Activated naive CD8-positive, alpha-beta T cell treated with anti-CD3 and anti-CD28 coated beads, Interleukin-2, amount 50 U/mL, for 24 hours (primary cell): Measurements from ENCODE around the gene NPAS1.

Experiments used
- ATAC-seq: fragments of 150-1000 bp; cut with Tn5 transposase; one replicate; pipeline ENCODE4 v1.10.0; 2021
- DNase-seq: peaks from one replicate; pipeline ENCODE4 v3.0.0; 2021
- H3K27ac Mint-ChIP-seq: one replicate; pipeline ENCODE4 v1.8.0; 2021; ENCODE audit warnings: mild to moderate bottlenecking, mixed read lengths
- H3K27me3 Mint-ChIP-seq: one replicate; pipeline ENCODE4 v1.8.0; 2021; ENCODE audit warnings: mixed read lengths
- H3K36me3 Mint-ChIP-seq: one replicate; pipeline ENCODE4 v1.8.0; 2021; ENCODE audit warnings: low read depth, mixed read lengths
- H3K4me1 Mint-ChIP-seq: one replicate; pipeline ENCODE4 v1.8.0; 2021; ENCODE audit warnings: mixed read lengths
- H3K4me3 Mint-ChIP-seq: one replicate; pipeline ENCODE4 v1.8.0; 2021; ENCODE audit warnings: mild to moderate bottlenecking, moderate library complexity, mixed read lengths
- H3K9me3 Mint-ChIP-seq: one replicate; pipeline ENCODE4 v1.8.0; 2021; ENCODE audit warnings: mixed read lengths

Gene NPAS1

DNA sequence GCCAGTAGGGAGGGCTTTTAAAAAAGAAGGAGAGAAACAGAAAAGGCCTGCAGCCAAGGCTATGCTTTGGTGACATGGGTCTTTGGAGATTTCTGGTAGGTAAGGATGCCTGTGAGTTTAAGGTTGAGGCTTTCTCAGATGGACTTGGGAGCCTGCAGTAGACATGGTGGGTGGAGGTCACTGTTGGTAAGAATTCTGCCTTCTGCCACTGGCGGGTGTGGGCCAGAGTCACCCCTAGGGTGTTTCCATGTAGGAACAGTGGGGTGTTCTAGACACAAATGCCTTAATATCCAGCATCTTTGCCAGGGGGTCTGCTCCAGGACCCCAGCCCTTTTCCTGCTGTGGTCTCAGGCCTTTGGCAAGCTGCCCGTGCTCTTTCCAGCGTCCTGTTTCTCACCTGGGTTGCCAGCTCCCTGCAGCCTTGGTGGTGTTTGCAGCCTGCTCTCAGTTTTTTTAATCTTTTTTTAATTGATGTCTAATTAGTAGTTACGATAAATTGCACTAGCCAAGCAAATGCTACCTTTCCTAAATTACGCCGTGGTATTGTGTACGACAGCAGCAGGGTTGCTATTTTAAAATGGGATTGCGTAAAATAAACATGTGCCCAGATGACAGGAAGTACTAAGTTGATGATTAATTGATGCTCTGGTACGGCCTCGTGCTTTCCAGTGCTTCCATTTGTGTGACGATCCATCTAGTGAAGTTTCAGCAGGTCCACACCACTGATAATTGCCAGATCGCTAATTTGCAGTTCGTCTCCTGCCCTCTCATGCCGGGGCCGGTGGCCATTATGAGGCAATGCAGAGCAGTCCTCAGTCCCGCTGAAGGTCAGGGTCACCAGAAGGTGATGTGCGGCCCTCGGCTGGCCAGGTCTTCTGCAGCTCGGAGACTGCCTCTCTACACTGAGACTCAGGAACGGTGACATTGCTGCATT, 35.3 kb upstream of the NPAS1 start:
- no peak for ATAC-seq
- Mint-ChIP-seq H3K4me1 (peaks cover 19% of the 10 kb centered on the region), H3K4me3 (no peak overlapping the region), H3K27me3 (no peaks in the 10 kb centered on the region), H3K36me3 (no peaks in the 10 kb centered on the region), H3K27ac (no peak overlapping the region), H3K9me3 (no peaks in the 10 kb centered on the region)
- DNase-seq, result no peak

- ATAC-seq, result no peak
Measured at GRCh38 chr19:46985542-46986415, 33.9 kb upstream of the NPAS1 start.

GRCh38 chr19:46988614-46989230, 30.9 kb upstream of the NPAS1 start:
- no peak overlapping the region for H3K27ac Mint-ChIP-seq
- no peaks in the 10 kb centered on the region for H3K36me3 Mint-ChIP-seq
- no peak for DNase-seq
- no peaks in the 10 kb centered on the region for H3K9me3 Mint-ChIP-seq
- peaks cover 10% of the 10 kb centered on the region for H3K4me1 Mint-ChIP-seq
- H3K4me3 Mint-ChIP-seq, result no peak overlapping the region
- no peak for ATAC-seq
- no peaks in the 10 kb centered on the region for H3K27me3 Mint-ChIP-seq

More at GRCh38 chr19:46985542-46986415, 33.9 kb upstream of the NPAS1 start:
- no peaks in the 10 kb centered on the region for H3K9me3 Mint-ChIP-seq
- no peak overlapping the region for H3K27ac Mint-ChIP-seq
- H3K36me3 Mint-ChIP-seq, result no peaks in the 10 kb centered on the region
- peaks cover 11% of the 10 kb centered on the region for H3K4me1 Mint-ChIP-seq
- H3K4me3 Mint-ChIP-seq, result no peak overlapping the region
- H3K27me3 Mint-ChIP-seq, result no peaks in the 10 kb centered on the region
- DNase-seq, result no peak

DNA sequence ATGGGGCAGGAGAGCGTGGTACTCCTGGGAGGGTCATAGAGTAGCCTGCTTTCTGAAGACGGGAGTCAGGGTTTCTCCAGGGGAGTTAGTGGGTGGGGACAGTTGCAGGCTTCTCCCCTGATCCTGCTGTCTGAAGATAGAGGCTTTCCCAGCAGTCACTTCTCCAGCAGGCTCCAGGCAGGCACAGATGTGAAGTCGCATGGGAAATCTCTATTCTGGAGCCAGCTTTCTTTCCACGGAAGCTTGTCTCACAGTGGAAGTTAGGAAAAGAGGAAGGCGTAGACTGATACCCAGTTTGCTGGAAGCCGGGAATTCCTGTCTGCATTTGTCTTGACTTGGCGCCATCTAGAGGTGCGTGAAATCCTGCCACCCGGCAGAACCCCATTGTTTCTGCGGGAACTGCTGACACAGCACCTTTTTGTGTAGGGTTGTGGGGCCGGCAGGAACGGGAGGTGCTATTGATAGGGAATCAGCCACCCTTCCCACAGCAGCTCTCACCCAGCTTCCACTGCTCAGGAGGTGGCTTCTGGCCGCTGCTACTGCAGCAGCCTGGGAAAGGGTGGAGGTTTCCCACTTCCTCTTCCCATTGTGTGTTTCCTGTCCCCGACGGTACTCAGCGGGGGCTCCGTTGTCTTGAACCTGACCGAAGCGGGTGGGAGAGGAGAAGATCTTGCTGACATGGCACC, 28.5 kb upstream of the NPAS1 start:
- peak overlapping the region; percentile 5 for H3K27ac Mint-ChIP-seq
- H3K4me3 Mint-ChIP-seq, result no peak overlapping the region
- ATAC-seq (peak; percentile 68), DNase-seq (peak; percentile 76)
- H3K4me1 Mint-ChIP-seq, result peaks cover 10% of the 10 kb centered on the region
- no peaks in the 10 kb centered on the region for H3K9me3 Mint-ChIP-seq
- H3K27me3 Mint-ChIP-seq, result no peaks in the 10 kb centered on the region
- H3K36me3 Mint-ChIP-seq, result no peaks in the 10 kb centered on the region

GRCh38 chr19:46992699-46993535, 26.7 kb upstream of the NPAS1 start:
- no peak for DNase-seq
- no peak overlapping the region for H3K4me3 Mint-ChIP-seq
- no peak for ATAC-seq
- no peak overlapping the region for H3K27ac Mint-ChIP-seq
- no peaks in the 10 kb centered on the region for H3K9me3 Mint-ChIP-seq
- no peaks in the 10 kb centered on the region for H3K27me3 Mint-ChIP-seq
- no peaks in the 10 kb centered on the region for H3K36me3 Mint-ChIP-seq
- peaks cover 10% of the 10 kb centered on the region for H3K4me1 Mint-ChIP-seq

DNA sequence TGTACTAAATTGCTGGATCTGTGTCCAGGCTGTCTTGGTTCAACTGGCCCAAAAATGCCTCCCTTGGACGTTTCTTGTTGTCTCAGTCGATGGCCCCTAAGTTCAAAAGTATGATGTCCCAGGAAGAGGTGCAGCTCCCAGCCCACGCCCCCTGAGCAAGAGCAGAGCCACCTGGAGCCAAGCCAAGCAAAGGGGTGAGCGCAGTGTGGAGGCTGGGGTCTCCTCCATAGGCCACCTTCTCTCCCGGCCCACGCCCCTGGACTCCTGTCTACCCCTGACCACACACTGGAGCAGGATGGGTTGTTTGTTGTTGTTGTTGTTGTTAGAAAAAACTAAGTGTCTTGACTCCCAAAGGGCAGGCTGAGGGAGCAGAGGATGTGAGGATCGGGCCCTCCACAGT, 26.0 kb upstream of the NPAS1 start:
- ATAC-seq (no peak), DNase-seq (no peak)
- H3K36me3 Mint-ChIP-seq, result no peaks in the 10 kb centered on the region
- H3K27me3 Mint-ChIP-seq, result no peaks in the 10 kb centered on the region
- H3K9me3 Mint-ChIP-seq, result no peaks in the 10 kb centered on the region
- no peak overlapping the region for H3K27ac Mint-ChIP-seq
- H3K4me1 Mint-ChIP-seq, result peaks cover 10% of the 10 kb centered on the region
- no peak overlapping the region for H3K4me3 Mint-ChIP-seq

- DNase-seq (no peak), ATAC-seq (no peak)
- Mint-ChIP-seq H3K4me1 (peaks cover 10% of the 10 kb centered on the region), H3K27me3 (no peaks in the 10 kb centered on the region), H3K27ac (no peak overlapping the region), H3K4me3 (no peak overlapping the region), H3K9me3 (no peaks in the 10 kb centered on the region), H3K36me3 (no peaks in the 10 kb centered on the region)
Measured at GRCh38 chr19:46994141-46994686, 25.4 kb upstream of the NPAS1 start.

DNA sequence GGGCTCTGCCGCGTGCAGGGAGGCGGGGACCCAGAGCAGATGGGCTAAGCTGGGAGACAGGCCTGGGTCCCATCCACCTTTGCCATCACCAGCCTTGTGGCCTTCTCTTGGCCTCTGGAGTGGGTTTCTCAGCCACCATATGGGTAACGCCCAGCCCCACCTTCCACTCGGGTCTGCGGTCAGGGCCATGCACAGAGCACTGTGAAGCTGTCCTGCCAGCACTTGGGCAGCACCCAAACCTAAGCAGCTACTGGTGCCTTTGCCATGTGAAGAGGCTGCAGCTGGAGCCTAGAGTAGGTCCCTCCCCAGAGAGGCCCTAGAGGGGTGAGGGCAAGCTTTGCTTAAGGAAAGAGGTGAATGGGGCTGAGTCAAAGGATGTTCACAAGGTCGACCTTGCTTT, 24.1 kb upstream of the NPAS1 start:
- Mint-ChIP-seq H3K36me3 (peaks cover 4% of the 10 kb centered on the region), H3K27me3 (no peaks in the 10 kb centered on the region), H3K27ac (no peak overlapping the region), H3K4me1 (peaks cover 10% of the 10 kb centered on the region), H3K4me3 (no peak overlapping the region), H3K9me3 (no peaks in the 10 kb centered on the region)
- no peak for ATAC-seq
- no peak for DNase-seq

DNA sequence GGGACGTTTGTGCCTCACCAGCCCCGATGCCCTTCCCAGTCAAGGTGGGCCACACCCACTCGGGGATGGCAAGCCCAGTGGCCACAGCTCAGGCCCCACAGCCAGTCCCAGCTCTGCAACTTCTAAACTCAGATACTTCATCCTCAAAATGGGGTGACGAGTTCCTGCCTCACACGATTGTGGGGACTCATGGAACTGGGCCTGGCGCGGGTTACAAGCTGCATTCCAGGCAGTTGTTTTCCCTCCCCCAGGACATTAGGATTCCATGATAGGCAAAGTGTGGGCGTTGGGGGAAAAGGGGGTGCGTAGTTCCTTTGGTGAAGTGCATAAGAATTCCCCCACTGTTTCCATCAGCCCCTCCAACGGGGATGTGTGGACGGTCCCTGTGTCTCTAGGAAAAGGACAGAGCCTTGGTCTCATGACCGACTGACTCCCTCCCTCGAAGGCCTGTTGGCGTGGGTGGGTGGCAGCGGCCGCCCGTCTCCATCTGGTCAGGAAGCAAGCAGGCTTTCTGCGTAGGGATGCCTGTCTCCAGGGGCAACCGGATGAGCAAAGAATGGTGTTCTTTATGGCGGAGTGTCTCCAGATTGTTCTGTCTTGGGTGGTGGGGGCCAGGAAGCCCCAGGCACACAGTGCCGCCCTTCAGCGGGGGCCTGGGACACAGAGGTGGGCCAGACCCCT, 21.1 kb upstream of the NPAS1 start:
- no peak for ATAC-seq
- peaks cover 6% of the 10 kb centered on the region for H3K36me3 Mint-ChIP-seq
- no peak overlapping the region for H3K27ac Mint-ChIP-seq
- H3K27me3 Mint-ChIP-seq, result peaks cover 5% of the 10 kb centered on the region
- peaks cover 4% of the 10 kb centered on the region for H3K4me1 Mint-ChIP-seq
- DNase-seq, result no peak
- no peaks in the 10 kb centered on the region for H3K9me3 Mint-ChIP-seq
- no peak overlapping the region for H3K4me3 Mint-ChIP-seq

DNA sequence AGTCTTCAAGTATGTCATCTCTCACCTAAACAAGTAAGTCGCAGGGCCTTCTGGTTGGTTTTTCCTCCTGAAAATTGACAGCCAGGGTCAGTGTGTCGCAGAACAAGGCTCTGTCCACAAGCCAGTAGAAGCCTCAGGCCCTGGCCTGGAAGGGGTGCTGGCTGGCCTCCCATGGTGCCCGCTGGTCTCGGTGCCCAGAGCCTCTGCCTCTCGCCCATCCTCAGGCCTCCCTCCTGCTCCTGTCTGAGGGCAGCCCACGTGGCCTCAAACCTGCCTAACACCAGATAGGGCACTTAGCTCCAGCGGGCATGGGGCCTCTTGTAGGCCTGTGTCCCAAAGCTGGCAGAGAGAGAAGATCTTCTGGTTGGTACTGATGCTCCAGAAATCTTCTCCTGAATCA, 20.3 kb upstream of the NPAS1 start:
- DNase-seq (no peak), ATAC-seq (no peak)
- peaks cover 5% of the 10 kb centered on the region for H3K4me1 Mint-ChIP-seq
- H3K27me3 Mint-ChIP-seq, result peaks cover 7% of the 10 kb centered on the region
- no peaks in the 10 kb centered on the region for H3K9me3 Mint-ChIP-seq
- H3K4me3 Mint-ChIP-seq, result no peak overlapping the region
- no peak overlapping the region for H3K27ac Mint-ChIP-seq
- peaks cover 6% of the 10 kb centered on the region for H3K36me3 Mint-ChIP-seq

- Mint-ChIP-seq H3K9me3 (no peaks in the 10 kb centered on the region), H3K4me3 (no peak overlapping the region), H3K4me1 (peaks cover 6% of the 10 kb centered on the region), H3K27me3 (peaks cover 11% of the 10 kb centered on the region), H3K27ac (no peak overlapping the region), H3K36me3 (peaks cover 6% of the 10 kb centered on the region)
- DNase-seq (no peak), ATAC-seq (no peak)
Measured at GRCh38 chr19:46999878-47000277, 19.8 kb upstream of the NPAS1 start.

DNA sequence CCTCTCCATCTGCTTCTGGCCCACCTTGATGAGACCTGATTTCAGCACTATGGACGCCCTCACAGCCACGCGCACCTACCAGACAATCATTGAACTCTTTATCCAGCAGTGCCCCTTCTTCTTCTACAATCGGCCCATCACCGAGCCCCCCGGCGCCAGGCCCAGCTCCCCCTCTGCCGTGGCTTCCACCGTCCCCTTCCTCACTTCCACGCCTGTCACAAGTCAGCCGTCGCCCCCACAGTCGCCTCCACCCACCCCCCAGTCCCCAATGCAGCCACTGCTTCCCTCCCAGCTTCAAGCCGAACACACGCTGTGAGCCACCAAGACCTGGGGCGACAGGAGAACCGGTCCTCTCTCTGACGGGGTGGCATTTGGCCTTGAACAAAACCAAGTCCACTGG, 19.3 kb upstream of the NPAS1 start:
- Mint-ChIP-seq H3K27me3 (peaks cover 11% of the 10 kb centered on the region), H3K27ac (no peak overlapping the region), H3K36me3 (peaks cover 6% of the 10 kb centered on the region), H3K4me3 (no peak overlapping the region), H3K4me1 (peaks cover 6% of the 10 kb centered on the region), H3K9me3 (no peaks in the 10 kb centered on the region)
- no peak for ATAC-seq
- DNase-seq, result no peak

DNA sequence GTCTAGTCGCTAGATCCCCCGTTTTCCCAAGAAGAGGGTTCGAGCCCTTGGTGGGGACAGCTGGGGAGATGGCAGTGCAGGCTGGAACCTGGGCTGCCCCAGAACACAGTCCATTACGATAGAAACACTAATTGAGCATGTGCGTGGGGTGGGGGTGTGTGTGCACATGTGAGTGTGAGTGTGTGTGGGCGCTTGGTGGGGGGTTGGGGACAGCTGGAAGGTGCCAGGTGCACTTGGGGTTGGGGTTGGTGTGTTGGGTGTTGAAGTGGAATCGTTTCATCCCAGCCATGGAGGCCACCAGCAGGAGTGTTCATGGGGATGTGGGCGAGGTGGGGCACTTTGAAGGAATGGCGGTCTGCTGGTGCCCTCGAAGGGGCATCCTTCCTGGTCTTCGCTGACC, 18.1 kb upstream of the NPAS1 start:
- Mint-ChIP-seq H3K36me3 (peaks cover 9% of the 10 kb centered on the region), H3K4me1 (peaks cover 6% of the 10 kb centered on the region), H3K27ac (no peak overlapping the region), H3K4me3 (no peak overlapping the region), H3K27me3 (peaks cover 19% of the 10 kb centered on the region), H3K9me3 (no peaks in the 10 kb centered on the region)
- no peak for ATAC-seq
- no peak for DNase-seq
